ENCODE measurements around the gene GSTM3.
"Not testable (repeated sequence)": the region's sequence is repeated elsewhere in the genome, so short reads cannot be mapped to it uniquely, and the experiment has no call there.

The GSTM3 gene

DNA sequence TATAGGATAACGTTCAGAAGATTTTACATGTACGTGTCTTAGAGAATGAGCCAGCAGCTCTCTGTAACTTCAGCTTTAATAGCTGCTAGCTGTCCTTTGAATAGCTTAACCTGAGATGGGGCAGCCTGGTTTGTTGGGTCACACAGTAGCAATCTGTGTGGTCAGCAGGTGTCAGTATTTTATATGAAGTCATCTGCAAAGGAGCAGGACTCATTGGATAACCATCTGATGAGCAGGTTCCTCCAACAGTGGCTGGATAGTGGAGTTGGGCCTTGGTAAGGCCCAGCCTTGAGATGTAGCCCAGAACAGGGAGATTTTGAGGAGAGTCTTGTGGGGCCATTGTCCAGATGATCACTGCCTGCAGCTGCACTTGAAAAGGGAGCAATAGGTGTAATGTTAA, 22.3 kb downstream of the GSTM3 start:
- peaks cover 0 to 2% (median 0%) of the 10 kb centered on the region in 5 donors for H3K9me3 ChIP-seq (ENCODE audit: control insufficient read depth in 5 of 5, low read length in 5 of 5)
- H3K36me3 ChIP-seq (ENCODE audit: control insufficient read depth in 5 of 5, insufficient read depth in 5 of 5, low read length in 5 of 5) = no peaks in the 10 kb centered on the region
- peaks cover 0 to 20% (median 9%) of the 10 kb centered on the region in 5 donors for H3K4me1 ChIP-seq (ENCODE audit: control insufficient read depth in 5 of 5, insufficient read depth in 5 of 5, low read length in 5 of 5)
- H3K27ac ChIP-seq (ENCODE audit: low read depth, low read length) = no peak overlapping the region
- H3K4me3 ChIP-seq (ENCODE audit: low read depth in 1 of 5, low read length in 5 of 5) = no peak overlapping the region
- H3K9ac ChIP-seq (ENCODE audit: low read length in 5 of 5) = no peak overlapping the region
- H3K27me3 ChIP-seq (ENCODE audit: control insufficient read depth in 5 of 5, insufficient read depth in 4 of 5, low read length in 5 of 5) = no peaks in the 10 kb centered on the region

DNA sequence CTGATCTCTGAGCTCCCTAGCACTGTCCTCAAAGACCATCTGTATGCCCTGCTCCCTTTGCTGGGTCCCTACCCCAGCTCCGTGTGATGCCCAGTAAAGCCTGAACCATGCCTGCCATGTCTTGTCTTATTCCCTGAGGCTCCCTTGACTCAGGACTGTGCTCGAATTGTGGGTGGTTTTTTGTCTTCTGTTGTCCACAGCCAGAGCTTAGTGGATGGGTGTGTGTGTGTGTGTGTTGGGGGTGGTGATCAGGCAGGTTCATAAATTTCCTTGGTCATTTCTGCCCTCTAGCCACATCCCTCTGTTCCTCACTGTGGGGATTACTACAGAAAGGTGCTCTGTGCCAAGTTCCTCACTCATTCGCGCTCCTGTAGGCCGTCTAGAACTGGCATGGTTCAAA, 23.1 kb downstream of the GSTM3 start:
- H3K4me1 ChIP-seq (ENCODE audit: control insufficient read depth in 5 of 5, insufficient read depth in 5 of 5, low read length in 5 of 5) = peaks cover 0 to 16% (median 9%) of the 10 kb centered on the region in 5 donors
- no peak overlapping the region for H3K27ac ChIP-seq (ENCODE audit: low read depth, low read length)
- no peak overlapping the region for H3K4me3 ChIP-seq (ENCODE audit: low read depth in 1 of 5, low read length in 5 of 5)
- no peak overlapping the region for H3K9ac ChIP-seq (ENCODE audit: low read length in 5 of 5)
- H3K9me3 ChIP-seq (ENCODE audit: control insufficient read depth in 5 of 5, low read length in 5 of 5) = peaks cover 0 to 2% (median 0%) of the 10 kb centered on the region in 5 donors
- H3K36me3 ChIP-seq (ENCODE audit: control insufficient read depth in 5 of 5, insufficient read depth in 5 of 5, low read length in 5 of 5) = no peaks in the 10 kb centered on the region
- H3K27me3 ChIP-seq (ENCODE audit: control insufficient read depth in 5 of 5, insufficient read depth in 4 of 5, low read length in 5 of 5) = no peaks in the 10 kb centered on the region

DNA sequence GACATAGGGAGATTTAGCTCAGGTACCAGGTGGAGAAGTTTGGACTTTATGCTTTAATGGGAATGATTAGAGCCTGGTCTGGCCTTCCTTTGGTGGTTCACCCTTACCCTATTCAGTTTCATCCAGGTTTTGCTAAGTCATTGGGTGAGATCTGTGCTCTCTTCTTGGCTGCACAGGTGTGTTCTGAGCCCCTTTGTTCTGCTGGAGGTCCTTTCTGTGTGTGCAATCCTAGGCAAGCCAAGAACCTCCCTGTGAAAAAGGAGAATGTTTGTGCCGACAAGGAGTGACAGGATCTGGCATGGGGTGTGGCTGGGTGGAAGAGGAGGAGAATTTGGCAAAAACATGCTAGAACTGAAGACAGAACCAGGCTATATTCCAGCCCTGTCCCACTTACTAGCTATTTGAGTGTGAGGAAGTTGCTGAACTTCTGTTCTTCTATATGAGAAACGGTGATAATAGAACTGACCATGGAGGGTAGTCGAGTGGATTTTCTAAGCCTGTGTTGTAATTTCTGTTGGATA, 24.2 kb downstream of the GSTM3 start:
- Histone ChIP-seq H3K9me3 (ENCODE audit: control insufficient read depth in 5 of 5, low read length in 5 of 5) (no peaks in the 10 kb centered on the region), H3K9ac (ENCODE audit: low read length in 5 of 5) (no peak overlapping the region), H3K4me3 (ENCODE audit: low read depth in 1 of 5, low read length in 5 of 5) (no peak overlapping the region), H3K27me3 (ENCODE audit: control insufficient read depth in 5 of 5, insufficient read depth in 4 of 5, low read length in 5 of 5) (no peaks in the 10 kb centered on the region), H3K27ac (ENCODE audit: low read depth, low read length) (no peak overlapping the region), H3K4me1 (ENCODE audit: control insufficient read depth in 5 of 5, insufficient read depth in 5 of 5, low read length in 5 of 5) (peaks cover 0 to 25% (median 15%) of the 10 kb centered on the region in 5 donors), H3K36me3 (ENCODE audit: control insufficient read depth in 5 of 5, insufficient read depth in 5 of 5, low read length in 5 of 5) (no peaks in the 10 kb centered on the region)

DNA sequence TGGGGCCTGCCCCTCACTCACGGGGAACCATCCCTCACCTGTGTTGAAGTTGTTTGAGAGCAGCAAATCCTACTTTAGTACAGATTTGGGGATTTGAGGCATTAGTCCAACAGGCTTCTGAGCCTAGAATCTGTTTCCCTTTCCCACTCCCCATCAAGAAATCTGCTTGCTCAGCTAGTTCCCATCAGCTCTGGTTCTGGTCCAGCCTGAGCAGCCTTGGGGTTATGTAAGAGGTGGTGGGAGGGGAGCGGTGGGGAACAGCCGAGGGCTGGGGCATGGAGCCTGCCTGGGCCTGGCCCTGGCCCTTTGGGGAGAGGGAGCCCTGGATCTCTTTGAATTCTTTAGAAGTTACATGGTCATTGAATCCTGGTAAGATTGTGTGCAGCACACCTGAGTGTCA, 24.7 kb downstream of the GSTM3 start:
- Histone ChIP-seq H3K4me1 (ENCODE audit: control insufficient read depth in 5 of 5, insufficient read depth in 5 of 5, low read length in 5 of 5) (peaks cover 0 to 25% (median 15%) of the 10 kb centered on the region in 5 donors), H3K27me3 (ENCODE audit: control insufficient read depth in 5 of 5, insufficient read depth in 4 of 5, low read length in 5 of 5) (no peaks in the 10 kb centered on the region), H3K9me3 (ENCODE audit: control insufficient read depth in 5 of 5, low read length in 5 of 5) (no peaks in the 10 kb centered on the region), H3K9ac (ENCODE audit: low read length in 5 of 5) (no peak overlapping the region), H3K27ac (ENCODE audit: low read depth, low read length) (no peak overlapping the region), H3K4me3 (ENCODE audit: low read depth in 1 of 5, low read length in 5 of 5) (no peak overlapping the region), H3K36me3 (ENCODE audit: control insufficient read depth in 5 of 5, insufficient read depth in 5 of 5, low read length in 5 of 5) (no peaks in the 10 kb centered on the region)

DNA sequence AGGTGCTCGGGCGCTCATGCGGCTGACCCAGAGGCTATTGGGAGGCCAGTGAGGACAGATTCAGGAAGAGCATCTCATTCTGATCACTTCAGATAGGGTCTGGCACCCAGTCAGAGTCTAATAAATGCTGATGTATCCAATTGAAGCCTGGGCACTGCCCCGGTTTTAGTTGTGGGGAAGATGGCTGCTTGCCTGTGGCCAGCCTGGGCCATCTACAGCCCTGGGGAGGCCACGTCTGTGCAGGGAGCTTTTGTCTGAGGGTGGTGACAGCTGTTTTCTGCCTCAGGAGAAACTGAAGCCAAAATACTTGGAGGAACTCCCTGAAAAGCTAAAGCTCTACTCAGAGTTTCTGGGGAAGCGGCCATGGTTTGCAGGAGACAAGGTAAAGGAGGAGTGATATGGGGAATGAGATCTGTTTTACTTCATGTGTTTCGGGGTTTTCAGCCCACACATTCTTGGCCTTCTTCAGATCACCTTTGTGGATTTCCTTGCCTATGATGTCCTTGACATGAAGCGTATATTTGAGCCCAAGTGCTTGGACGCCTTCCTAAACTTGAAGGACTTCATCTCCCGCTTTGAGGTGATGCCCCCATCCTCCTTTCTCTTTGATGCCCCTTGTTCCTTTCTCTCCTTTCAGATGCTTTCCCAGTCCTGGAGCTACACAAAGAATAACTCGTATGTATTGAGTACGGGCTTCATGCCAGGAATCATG, 26.0 kb downstream of the GSTM3 start:
- H3K27me3 ChIP-seq (ENCODE audit: control insufficient read depth in 5 of 5, insufficient read depth in 4 of 5, low read length in 5 of 5) = no peaks in the 10 kb centered on the region
- no peaks in the 10 kb centered on the region for H3K36me3 ChIP-seq (ENCODE audit: control insufficient read depth in 5 of 5, insufficient read depth in 5 of 5, low read length in 5 of 5)
- no peak overlapping the region for H3K4me3 ChIP-seq (ENCODE audit: low read depth in 1 of 5, low read length in 5 of 5)
- no peaks in the 10 kb centered on the region for H3K9me3 ChIP-seq (ENCODE audit: control insufficient read depth in 5 of 5, low read length in 5 of 5)
- H3K9ac ChIP-seq (ENCODE audit: low read length in 5 of 5) = no peak overlapping the region
- no peak overlapping the region for H3K27ac ChIP-seq (ENCODE audit: low read depth, low read length)
- peaks cover 0 to 25% (median 15%) of the 10 kb centered on the region in 5 donors for H3K4me1 ChIP-seq (ENCODE audit: control insufficient read depth in 5 of 5, insufficient read depth in 5 of 5, low read length in 5 of 5)

DNA sequence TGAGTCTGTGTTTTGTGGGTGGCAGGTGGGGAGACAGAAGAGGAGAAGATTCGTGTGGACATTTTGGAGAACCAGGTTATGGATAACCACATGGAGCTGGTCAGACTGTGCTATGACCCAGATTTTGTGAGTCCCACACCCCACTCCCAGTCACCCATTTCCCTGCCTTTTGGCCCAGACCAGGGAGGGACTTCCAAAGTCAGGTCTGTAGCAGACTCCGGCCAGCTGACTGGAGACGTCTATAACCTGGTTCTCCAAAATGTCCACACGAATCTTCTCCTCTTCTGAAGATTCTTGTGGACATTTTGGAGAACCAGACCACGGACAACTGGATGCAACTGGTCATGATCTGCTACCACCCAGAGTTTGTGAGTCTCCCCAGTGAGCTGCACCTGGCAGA, 27.2 kb downstream of the GSTM3 start:
- Histone ChIP-seq H3K27ac (ENCODE audit: low read depth, low read length) (no peak overlapping the region), H3K4me3 (ENCODE audit: low read depth in 1 of 5, low read length in 5 of 5) (no peak overlapping the region), H3K9me3 (ENCODE audit: control insufficient read depth in 5 of 5, low read length in 5 of 5) (peaks cover 0 to 6% (median 0%) of the 10 kb centered on the region in 5 donors), H3K36me3 (ENCODE audit: control insufficient read depth in 5 of 5, insufficient read depth in 5 of 5, low read length in 5 of 5) (no peaks in the 10 kb centered on the region), H3K9ac (ENCODE audit: low read length in 5 of 5) (no peak overlapping the region), H3K4me1 (ENCODE audit: control insufficient read depth in 5 of 5, insufficient read depth in 5 of 5, low read length in 5 of 5) (peaks cover 0 to 25% (median 15%) of the 10 kb centered on the region in 5 donors), H3K27me3 (ENCODE audit: control insufficient read depth in 5 of 5, insufficient read depth in 4 of 5, low read length in 5 of 5) (no peaks in the 10 kb centered on the region)

DNA sequence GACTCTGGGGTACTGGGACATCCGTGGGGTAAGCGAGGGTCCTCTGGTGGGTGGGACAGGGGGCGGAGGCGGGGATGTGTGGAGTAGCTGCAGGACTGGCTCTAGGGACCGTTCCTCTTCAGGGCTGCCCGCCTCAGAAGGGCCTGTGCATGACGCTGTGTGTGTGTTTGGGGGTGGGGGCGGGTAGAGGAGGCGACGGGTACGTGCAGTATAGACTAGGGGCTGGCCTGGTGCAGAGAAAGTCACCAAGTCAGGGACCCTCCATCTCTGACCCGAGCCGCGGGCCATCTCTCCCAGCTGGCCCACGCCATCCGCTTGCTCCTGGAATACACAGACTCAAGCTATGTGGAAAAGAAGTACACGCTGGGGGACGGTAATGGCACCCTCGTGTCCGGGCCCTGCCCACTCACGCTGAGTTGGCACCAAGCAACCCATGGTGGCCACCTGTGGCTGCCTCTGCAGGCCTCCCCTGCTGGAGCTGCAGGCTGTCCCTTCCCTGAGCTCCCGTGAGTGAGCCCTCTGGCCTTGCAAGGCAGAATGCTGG, 28.4 kb downstream of the GSTM3 start:
- H3K36me3 ChIP-seq (ENCODE audit: control insufficient read depth in 5 of 5, insufficient read depth in 5 of 5, low read length in 5 of 5) = no peaks in the 10 kb centered on the region
- H3K27me3 ChIP-seq (ENCODE audit: control insufficient read depth in 5 of 5, insufficient read depth in 4 of 5, low read length in 5 of 5) = no peaks in the 10 kb centered on the region
- H3K4me3 ChIP-seq (ENCODE audit: low read depth in 1 of 5, low read length in 5 of 5) = peak overlapping the region; percentile 29 to 75 (median 62)
- H3K9me3 ChIP-seq (ENCODE audit: control insufficient read depth in 5 of 5, low read length in 5 of 5) = peaks cover 0 to 9% (median 0%) of the 10 kb centered on the region in 5 donors
- no peak overlapping the region for H3K27ac ChIP-seq (ENCODE audit: low read depth, low read length)
- peaks cover 0 to 25% (median 15%) of the 10 kb centered on the region in 5 donors for H3K4me1 ChIP-seq (ENCODE audit: control insufficient read depth in 5 of 5, insufficient read depth in 5 of 5, low read length in 5 of 5)
- peak overlapping the region in 1 of 5 donors; percentile 51 for H3K9ac ChIP-seq (ENCODE audit: low read length in 5 of 5)

DNA sequence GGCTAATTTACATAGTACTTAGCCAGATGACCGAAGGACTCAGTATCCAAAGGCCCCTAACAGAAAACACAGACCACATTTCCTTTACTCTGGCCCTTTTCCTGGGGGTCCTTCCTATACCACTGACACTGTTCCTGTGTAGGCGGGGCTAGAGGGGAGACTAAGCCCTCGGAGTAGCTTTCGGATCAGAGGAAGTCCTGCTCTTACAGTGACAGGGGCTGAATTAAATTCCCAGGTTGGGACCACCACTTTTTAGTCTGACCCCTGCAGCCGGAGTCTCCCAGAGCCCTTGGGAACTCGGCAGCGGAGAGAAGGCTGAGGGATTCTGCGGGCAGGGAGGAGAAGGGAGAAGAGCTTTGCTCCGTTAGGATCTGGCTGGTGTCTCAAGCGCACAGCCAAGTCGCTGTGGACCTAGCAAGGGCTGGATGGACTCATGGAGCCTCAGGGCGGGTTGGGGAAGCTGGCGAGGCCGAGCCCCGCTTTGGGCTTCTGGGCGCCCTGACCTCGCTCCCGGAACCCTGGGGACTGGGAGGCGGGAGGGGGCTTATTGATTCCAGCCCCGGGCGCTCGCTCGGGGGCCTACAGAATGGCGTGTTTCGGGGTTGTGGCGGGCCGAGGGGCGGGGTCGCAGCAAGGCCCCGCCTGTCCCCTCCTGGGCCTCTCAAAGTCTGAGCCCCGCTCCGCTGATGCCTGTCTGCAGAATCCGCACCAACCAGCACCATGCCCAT, 29.1 kb downstream of the GSTM3 start, which contains the start of gene GSTM5:
GSTM5 (plus strand) TSS at position 659 of the 728 bp plus-strand sequence; CDS start at position 721, 62 bp downstream.
- Histone ChIP-seq H3K4me1 (ENCODE audit: control insufficient read depth in 5 of 5, insufficient read depth in 5 of 5, low read length in 5 of 5) (peaks cover 0 to 20% (median 12%) of the 10 kb centered on the region in 5 donors), H3K4me3 (ENCODE audit: low read depth in 1 of 5, low read length in 5 of 5) (peak within 1 kb of the TSS; percentile 40 to 75 (median 62)), H3K9ac (ENCODE audit: low read length in 5 of 5) (peak within 1 kb of the TSS in 2 of 5 donors; percentile 51 to 59)
- not testable (repeated sequence) for H3K9me3 ChIP-seq (ENCODE audit: control insufficient read depth in 5 of 5, low read length in 5 of 5); H3K27me3 ChIP-seq (ENCODE audit: control insufficient read depth in 5 of 5, insufficient read depth in 4 of 5, low read length in 5 of 5); H3K36me3 ChIP-seq (ENCODE audit: control insufficient read depth in 5 of 5, insufficient read depth in 5 of 5, low read length in 5 of 5); H3K27ac ChIP-seq (ENCODE audit: low read depth, low read length)

DNA sequence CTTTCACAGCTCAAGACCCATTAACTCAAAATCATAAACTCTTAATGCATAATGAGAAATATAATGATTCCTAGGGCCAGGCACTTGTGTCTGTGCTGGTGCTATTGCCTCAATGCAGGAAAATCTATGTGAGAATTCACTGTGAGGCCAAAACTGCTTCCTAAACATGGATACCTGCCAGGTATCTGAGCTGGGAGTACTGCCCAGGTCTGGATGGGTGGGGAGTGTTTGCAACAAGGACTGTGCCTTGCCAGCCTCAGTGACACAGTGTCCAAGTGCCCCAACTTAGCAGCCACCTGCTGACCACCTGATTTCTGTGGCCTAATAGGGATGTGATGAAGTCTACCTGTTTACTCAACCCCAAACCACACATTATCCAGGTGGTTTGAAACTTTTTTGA, 31.0 kb downstream of the GSTM3 start:
- H3K4me1 ChIP-seq (ENCODE audit: control insufficient read depth in 5 of 5, insufficient read depth in 5 of 5, low read length in 5 of 5) = peaks cover 0 to 11% (median 7%) of the 10 kb centered on the region in 5 donors
- H3K27ac ChIP-seq (ENCODE audit: low read depth, low read length); H3K4me3 ChIP-seq (ENCODE audit: low read depth in 1 of 5, low read length in 5 of 5); H3K9me3 ChIP-seq (ENCODE audit: control insufficient read depth in 5 of 5, low read length in 5 of 5); H3K9ac ChIP-seq (ENCODE audit: low read length in 5 of 5); H3K27me3 ChIP-seq (ENCODE audit: control insufficient read depth in 5 of 5, insufficient read depth in 4 of 5, low read length in 5 of 5); H3K36me3 ChIP-seq (ENCODE audit: control insufficient read depth in 5 of 5, insufficient read depth in 5 of 5, low read length in 5 of 5): not testable (repeated sequence)

DNA sequence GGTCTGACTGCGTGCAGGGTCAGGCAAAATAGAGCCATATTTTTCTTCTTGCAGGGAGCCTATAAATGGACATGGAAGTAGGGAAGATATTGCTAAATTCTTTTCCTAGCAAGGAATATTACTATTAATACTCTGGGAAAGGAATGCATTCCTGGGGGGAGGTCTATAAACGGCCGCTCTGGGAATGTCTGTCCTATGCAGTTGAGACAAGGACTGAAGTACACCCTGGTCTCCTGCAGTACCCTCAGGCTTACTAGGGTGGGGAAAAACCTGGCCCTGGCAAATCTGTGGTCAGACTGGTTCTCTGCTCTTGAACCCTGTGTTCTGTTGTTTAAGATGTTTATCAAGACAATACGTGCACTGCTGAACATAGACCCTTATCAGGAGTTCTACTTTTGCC, 31.9 kb downstream of the GSTM3 start:
- H3K27ac ChIP-seq (ENCODE audit: low read depth, low read length); H3K9ac ChIP-seq (ENCODE audit: low read length in 5 of 5); H3K27me3 ChIP-seq (ENCODE audit: control insufficient read depth in 5 of 5, insufficient read depth in 4 of 5, low read length in 5 of 5): not testable (repeated sequence)

More for the DNA sequence above, 31.9 kb downstream of the GSTM3 start:
- peaks cover 0 to 11% (median 7%) of the 10 kb centered on the region in 5 donors for H3K4me1 ChIP-seq (ENCODE audit: control insufficient read depth in 5 of 5, insufficient read depth in 5 of 5, low read length in 5 of 5)
- H3K9me3 ChIP-seq (ENCODE audit: control insufficient read depth in 5 of 5, low read length in 5 of 5); H3K4me3 ChIP-seq (ENCODE audit: low read depth in 1 of 5, low read length in 5 of 5); H3K36me3 ChIP-seq (ENCODE audit: control insufficient read depth in 5 of 5, insufficient read depth in 5 of 5, low read length in 5 of 5): not testable (repeated sequence)

Data from subcutaneous abdominal adipose tissue (tissue), 5 donors.